Stimulated activated CD4-positive, alpha-beta T cell treated with anti-CD3 and anti-CD28 coated beads, Interleukin-4, amount 100 ng/mL, for 48 hours (primary cell): ENCODE measurements around the gene MFSD6L.
A peak's percentile ranks its signal among the peaks of the same experiment; 100 is the strongest.

Experiments
- DNase-seq, 2 donors: peaks; one replicate each; pipeline ENCODE4 v3.0.0-alpha.2; 2020; ENCODE audit warnings: low read depth in 2 of 2

Gene MFSD6L, protein sequence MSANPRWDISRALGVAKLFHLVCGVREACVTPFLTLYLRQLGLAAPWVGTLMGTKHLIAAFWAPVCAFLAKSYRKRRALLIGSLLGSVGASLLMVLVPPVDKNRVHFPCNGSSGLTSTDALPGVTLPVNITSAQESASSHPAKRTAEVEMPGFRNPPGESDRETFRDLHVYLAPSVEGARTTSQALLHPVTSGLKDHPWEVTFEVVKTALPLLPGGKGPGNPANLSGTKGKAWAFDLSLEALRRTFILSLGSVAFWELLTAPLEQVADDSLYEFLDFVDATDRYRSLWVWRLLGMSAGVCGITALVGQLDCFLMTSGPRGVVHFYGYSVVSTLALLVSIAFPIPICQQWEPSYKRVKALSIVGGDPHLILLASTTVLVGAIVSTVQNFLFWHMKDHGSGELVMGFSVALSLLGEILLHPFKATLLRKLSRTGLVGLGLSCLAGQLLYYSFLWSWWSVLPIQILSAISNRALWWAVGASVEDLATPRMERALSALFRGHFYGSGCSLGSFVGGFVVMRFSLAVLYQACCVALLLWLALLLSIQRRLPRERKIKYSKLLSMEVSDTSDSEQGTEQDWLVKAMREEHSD

DNA sequence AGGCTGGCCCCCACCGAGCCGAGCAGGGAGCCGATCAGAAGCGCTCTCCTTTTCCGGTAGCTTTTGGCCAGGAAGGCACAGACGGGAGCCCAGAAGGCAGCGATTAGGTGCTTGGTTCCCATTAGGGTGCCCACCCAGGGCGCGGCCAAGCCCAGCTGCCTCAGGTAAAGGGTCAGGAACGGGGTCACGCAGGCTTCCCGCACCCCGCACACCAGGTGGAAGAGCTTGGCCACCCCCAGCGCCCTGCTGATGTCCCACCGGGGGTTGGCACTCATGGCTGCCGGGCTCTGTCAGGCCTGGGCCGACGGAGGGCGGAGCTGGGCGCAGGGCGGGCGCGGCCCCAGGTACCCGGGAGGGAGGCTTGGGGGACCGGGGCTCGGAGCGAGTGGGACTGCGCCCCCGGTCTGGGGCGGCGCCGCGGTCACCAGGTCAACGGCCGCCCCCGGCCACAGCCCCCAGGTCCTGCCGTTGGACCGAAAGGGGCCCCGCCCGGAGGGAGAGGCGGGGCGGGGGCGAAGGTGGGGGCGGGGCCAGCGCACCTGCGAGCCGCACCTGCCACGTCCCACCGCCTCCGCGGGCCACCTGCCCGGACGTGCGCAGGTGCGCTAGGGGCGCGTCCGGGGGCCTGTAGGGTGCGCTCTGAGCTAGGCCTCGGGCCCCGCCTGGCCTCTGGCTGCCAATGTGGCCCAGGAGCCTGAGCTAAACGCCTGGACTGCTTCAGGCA is at the start of gene MFSD6L:
Gene MFSD6L, minus strand, starts transcription at position 520 of the 724 bp plus-strand sequence. Its CDS starts 245 bp downstream, at position 275.
- DNase-seq = no peak

DNA sequence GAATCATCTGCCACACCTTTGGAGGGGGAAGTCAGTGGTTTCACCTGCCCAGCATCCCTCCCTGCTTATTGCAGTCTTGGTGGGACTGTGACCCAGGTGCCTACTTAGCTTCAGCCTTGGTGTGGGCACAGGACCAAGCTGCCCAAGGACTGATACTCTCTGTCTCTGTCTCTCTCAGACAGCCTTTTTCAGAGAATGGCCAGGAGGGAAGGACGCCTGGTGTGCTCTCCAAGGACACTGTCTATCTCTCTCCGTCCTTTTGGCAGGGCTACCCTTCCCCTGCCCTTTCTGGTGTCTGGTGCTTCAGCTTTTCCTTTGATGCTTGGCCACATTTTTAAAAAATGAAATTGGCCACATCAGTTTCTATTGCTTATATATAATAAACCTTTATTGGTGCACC is 48.7 kb upstream of the MFSD6L start:
- no peak for DNase-seq

DNA sequence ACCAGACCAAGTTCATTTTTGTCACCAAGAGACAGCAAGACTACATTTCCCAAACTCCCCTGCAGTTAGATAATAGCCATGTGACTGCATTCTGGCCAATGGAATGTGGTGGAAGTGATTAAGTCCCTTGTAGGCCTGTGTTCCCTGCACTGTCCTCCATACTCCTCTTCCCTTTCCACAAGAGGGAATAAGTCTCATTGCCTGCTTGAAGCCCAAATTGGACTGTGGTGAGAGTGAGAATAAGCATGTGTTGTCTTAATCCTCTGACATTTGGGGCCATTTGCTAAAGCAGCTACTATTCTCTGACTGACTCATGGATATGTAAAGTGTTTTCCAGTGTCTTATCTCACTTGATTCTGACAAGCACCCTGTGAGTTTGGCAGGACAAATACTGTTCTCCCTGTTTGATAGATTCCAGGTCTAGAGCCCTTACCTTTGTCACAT is 47.6 kb upstream of the MFSD6L start:
- DNase-seq = no peak

DNA sequence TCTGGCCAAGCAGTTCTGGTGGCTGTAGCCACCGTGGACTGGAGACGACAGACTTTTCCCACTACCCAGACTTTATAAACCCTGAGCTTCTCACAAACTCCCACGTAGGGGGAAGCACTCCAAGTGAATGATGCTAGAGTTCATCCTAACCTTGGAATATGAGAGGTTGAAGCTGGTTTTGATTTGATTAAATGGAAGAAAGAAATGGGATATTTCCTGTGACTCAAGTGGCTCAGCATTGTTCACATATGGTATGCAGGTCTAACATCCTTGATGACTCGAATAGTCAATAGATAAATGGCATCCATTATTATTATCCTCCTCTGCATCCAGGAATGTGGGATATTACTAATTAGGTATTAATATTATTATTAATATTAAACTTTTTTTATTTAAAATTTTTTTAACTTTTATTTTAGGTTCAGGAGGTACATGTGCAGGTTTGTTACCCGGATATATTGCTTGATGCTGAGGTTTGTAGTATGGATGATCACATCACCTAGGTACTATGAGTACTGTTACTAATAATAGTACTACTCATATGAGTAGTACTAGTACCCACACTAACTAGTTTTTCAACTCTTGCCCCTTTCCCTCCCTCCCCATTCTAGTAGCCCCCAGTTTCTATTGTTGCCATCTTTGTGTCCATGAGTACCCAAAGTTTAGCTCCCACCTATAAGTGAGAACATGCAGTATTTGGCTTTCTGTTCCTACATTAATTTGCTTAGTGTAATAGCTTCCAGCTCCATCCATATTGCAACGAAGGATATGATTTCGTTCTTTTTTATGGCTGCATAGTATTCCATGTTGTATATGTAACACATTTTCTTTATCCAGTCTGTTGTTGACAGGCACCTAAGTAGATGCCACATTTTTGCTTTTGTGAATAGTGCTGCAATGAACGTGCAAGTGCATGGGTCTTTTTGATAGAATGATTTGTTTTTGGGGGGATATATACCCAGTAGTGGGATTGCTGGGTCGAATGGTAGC is 45.4 kb upstream of the MFSD6L start:
- no peak for DNase-seq

DNA sequence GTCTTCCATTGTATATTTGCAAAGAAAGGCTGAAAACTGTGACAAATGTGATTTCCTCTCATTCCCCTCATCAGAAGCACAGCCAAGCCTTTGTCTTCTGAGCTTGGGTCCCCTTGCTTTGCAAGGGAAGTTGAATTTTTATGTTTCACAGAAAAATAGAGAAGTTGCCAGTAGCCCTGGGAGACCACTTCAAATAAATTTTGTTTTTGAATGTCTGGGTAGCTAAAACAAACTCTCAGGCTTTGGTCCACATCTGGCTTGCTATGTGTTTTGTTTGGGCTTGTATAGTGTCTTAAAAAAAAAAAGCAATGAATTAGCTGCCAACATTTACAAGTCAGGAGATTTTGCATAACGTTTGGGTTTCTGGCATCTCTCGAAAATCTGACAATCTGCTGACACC is 44.2 kb upstream of the MFSD6L start:
- DNase-seq = no peak

DNA sequence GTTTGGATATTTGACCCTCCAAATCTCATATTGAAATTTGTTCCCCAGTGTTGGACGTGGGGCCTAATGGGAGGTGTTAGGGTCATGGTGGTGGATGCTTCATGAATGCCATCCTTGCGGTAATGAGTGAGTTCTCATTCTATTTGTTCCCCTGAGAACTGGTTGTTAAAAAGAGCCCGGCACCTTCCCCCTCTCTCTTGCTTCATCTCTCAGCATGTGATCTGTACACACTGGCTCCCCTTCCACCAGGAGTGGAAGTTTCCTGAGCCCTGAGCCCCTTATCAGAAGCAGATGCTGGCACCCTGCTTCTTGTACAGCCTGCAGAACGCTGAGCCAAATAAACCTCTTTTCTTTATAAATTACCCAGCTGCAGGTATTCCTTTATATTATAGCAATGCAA is 42.7 kb upstream of the MFSD6L start:
- DNase-seq = no peak

DNA sequence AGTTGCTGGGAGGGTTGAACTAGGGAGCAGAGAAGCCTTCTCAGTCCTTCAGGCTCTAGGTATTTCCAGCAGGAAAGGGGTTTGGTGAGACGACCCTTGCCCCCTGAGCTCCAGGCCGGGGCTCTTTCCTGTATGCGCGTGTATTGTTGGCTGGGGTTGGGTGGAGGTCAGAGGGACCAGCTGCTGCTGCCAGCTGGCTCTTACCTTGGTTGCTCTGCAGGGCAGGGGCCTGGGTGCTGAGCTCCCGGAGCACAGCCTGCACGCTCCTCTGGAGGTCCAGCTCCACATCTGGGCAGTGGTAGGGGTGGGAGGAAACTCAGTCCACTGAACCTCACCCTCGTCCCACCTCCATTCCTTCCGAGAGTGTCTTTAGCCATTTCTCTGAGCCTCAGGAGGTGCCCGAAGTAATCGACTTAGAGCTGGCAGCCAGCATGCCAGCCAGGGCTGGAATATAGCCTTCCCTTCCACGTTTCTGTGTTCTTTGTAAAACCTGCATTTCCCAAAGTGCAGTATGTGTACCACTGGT is 40.3 kb upstream of the MFSD6L start:
- DNase-seq = no peak

DNA sequence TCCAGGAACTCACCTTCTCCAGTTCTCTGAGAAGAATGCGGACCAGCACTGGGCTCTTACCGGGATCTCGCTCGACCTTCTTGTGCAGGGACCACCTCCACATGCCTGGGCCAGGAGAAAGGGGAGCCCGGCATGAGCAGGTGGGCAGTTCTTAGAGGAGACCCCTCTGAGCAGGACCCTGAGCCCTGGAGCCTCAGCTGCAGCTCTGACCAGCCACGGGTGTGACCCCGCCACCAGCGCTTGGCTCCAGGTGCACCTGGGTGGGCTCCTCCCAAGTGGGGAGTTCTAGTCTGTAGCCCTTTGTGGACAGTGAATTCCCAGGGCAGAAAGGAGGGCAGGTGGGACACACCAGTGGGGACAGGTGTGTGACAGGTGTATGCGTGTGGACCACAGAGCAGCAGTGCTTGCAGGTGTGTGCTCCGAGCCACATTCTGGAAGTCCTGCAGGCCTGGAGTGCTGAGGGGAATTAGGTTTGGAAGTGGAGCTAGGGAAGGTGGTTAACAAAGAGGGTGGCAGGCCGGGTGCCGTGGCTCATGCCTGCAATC is 39.5 kb upstream of the MFSD6L start:
- DNase-seq = no peak

DNA sequence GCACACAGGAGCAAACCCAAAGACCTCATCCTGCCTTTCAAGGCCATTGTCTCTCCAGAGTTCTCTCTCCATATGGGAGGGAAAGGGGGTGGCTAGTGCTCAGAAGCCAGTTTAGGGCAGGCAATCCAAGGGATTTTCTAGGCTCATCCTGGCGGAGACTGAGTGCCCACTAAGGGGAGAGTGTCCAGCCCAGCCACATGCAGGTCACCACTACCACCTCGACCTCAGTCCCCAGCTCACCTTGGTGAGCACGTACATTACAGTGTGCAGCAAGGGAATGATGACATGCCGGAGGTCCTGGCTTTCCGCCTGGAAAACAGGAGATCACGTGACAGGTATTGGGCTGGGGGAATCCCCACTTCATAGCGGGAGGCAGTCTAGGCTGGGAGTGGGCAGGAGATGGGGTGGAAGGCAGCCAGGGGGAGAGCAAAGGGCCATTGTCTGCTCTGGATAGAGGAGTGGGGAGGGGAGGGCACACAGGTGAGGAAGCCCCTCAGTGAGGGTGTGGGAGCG is 38.5 kb upstream of the MFSD6L start:
- no peak for DNase-seq

DNA sequence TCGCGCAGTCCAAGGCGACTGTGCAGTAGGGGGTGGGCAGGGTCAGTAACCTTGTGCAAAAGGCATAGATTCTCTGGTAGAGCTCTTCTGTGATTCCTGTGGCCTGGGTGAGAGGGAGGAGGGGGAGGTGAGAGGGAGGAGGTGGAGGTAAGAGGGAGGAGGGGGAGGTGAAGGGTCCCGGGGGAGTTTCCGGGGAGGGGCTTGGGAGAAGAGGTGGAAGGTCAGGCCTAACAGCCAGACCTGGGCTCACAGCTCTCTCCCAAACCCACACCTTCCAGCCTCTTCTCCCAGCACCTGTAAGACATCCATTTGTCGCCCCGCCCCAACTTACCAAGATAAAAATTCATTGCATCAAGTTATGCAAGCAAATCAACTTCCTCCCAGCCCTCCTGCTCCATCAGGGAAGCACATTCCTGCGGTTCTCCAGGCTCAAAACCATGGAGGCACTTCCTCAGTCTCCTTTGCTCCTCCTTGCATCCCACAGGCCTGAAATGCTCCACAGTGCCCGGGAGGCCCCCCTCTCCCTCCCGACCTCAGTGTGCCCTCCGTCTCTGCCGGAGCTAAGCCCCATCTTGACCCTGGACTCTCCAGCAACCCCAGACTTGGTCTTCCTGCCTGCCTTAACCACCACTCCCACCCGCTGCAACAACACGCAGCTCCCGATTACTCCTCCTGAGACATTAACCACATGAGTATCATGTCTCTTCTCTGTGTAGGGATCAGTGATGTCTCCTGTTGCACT is 37.8 kb upstream of the MFSD6L start:
- no peak for DNase-seq

DNA sequence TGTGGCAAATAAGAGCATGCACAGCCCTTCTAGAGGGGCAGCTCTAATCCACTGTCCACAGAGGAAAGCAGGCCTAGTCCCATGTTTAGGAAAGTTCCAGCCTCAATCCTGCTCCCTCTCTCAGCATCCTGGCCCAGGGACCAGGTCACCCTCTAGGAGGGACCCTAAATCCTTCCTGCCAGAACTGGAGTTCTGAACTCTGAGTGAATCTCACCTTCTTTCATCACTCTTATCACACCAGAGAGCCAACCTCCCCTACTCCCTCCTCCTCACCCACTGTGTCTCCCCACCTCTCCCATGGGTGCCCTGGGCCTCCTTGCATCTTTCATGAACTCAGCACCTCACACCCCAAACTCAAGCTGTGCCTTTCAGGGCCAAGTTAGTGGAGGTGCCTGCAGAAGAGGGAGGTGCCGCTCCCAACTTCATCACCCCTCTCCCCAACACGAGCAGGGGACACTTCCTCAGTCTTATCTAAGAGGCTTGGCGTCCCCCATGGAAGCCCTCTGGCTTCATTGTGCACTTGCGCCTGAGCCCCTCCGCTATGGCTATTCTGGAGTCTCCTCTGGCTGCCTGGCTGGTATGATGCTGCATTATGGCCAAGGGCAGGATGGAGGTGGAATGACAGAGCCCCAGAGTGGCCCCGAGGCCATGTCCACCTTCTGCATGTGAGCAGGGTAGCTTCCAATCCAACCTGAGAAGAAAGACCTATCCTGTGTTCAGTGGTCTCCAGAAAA is 36.6 kb upstream of the MFSD6L start:
- no peak for DNase-seq

DNA sequence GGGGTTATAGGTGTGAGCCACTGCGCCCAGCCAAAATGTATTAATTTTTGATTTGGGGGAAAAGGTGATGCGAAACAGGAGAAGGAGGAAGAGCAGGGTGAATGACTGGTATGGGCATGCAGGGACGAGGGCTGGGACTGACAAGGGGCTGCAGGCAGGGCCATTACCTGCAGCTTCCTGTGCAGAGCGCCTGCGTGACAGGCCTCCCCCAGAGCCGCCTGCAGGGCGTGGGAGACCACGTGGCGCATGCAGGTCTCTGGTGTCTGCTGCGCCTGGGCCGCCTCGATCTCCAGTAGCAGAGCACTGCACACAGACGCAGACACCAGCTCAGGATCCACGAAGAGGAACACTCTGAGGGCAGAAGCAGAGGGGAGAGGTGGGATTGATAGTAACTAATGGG is 35.9 kb upstream of the MFSD6L start:
- no peak for DNase-seq

DNA sequence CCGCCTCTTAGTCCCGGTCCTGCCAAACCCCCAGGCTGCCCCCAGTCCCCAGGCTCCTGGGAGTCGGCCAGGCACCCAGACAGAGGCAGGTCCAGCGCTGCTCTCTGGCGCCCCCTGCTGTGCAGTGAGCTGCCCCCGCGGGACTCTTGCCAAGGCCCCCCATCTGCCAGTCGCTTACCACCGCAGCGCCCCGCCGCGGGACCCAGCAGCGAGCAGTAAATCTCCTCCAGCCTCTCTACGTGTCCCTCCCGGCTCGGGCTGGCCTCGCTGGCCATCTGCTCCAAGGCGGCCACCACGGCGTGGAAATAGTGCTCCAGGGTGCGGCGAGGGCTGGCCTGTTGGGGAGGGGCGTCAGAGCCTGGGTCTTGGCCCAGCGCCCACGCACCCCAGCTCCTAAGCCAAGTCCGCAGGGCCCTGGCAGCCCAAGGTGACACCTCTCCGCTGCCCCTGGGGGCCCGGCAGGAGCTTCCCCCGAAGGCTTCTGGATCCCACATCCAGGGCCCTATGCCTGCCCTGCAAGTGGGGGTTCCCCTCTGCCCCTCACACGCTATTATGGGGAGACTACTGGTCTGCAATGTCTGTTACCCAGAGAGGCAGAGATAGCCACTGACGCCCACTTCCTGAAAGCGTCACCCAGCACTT is 33.7 kb upstream of the MFSD6L start:
- DNase-seq = peak; percentile 26 to 52

DNA sequence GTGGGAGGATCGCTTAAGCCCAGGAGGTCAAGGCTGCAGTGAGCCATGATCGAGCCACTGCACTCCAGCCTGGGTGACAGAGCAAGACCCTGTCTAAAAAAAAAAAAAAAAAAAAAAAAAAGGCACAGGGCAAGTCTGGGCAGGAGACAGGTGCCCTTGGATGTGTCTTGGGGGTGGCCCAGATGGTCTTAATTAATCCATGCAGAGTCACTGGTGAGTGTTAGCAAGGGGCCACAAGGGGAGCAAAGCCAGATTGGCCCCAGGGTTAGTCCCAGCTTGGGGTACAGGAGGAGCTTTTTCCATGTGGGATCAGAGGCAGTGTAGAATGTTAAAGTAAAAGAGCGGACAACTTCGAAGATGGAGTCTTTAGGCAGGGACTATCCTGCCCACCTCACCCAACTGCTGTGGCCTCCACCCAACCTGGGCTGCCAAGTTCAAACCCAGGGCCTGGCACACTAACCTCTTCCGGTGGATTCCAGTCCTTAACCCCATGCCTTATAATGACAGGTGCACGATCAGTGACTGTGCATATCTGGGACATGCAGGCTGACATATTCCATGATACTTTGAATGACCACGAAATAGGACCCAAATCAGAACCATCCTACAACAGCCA is 32.2 kb upstream of the MFSD6L start:
- DNase-seq = no peak

DNA sequence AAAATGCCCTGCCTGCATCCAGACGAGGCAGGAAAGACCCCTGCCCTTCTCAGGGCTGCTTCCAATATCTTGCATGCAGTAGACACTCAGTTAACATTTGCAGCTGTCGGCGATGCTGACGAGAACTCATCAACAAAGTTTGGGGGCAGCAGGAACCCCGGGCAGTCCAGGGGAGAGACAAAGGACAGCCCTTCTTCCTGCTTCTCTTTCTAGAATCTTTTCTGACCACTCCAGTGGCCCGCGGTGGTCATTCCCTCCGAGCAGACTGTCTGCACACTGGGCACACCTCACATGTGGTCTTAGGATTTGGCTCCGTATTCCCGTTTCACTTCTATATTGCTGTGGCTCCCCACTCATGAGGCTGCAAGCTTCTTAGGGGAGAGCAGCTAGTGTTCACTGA is 31.0 kb upstream of the MFSD6L start:
- no peak for DNase-seq

DNA sequence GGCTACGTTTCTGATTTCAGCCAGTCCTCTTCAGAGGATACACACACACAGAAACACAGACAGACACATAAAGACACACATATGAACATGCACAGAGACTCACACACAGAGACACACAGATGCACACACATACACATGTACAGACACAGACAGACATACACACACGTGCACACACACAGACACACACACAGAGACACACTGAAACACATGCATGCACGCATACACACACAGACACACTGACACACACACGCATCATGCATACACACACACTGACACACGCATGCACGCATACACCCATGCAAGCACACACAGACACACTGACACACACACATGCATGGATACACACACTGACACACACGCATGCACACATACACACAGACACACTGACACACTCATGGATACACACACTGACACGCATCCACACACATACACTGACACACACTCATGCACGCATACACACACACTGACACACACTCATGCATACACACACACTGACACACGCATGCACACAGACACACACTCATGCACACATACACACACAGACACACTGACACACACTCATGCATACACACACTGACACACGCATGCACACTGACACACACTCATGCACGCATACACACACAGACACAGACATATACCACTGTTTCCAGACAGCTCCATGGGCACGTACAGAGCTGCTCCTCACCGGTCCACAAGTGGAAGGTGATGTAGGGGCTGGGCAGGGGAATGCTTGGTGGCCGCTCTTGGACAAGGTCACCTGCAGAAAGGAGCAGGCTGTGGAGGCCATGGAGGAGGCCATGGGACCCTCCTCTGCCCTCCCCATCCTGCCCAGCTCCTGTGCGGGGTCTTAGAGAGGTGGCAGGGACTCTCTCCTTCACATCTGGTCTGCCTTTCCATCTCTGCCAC is 30.1 kb upstream of the MFSD6L start:
- no peak for DNase-seq

DNA sequence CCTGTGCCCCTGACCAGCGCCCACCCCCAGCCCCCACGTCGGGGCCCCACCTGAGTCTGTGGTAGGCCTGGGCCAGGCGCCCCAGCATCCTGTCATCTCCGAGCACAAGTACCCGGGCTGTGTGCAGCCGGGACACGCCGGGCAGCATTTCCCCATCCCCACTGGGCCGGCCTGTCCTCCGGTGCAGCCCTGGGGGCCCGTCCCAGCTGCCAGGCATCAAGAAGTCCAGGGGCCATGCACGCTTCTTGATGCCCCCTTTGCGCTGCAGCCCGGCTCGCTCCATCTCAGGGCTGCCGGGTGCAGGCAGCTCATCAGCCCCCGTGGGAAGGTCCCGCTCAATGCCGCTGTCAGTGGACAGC is 29.3 kb upstream of the MFSD6L start:
- DNase-seq = no peak
